ENCODE data around the gene SLC25A33.

DNA sequence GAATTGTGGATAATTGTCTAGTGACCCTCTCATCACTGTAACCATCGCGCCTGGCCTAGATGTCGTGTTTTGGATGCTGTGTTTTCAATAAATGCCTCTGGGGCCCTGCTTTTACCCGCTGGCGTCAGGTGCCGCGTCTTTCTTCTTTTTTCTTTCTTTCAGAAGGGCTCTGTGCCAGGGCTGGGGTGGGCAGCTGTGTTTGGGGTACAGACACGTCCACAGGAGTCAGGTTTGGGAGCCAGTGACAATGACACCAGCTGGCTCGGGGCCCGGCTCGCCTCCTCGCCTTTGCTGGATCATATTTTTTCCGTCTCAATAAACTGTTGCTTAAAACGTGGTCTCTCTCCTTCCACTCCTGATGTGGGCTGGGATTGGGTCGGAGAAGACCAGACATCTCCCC lies 65.6 kb downstream of the SLC25A33 start:
- TF ChIP-seq POLR2AphosphoS5 (IDR thresholded peaks at IDR 0.05; ENCODE audit: borderline replicate concordance, low read depth, low read length) (no peak), EZH2 (IDR thresholded peaks at IDR 0.05) (no peak), FOXP2 (optimal IDR thresholded peaks at IDR 0.05; ENCODE audit: control extremely low read depth, extremely low read length, insufficient read depth) (no peak)
